K562 (cell line): Measurements from ENCODE around the gene SIGLEC6. TPM values are rescaled to one million over a fixed set of nuclear protein-coding genes. Genes with fewer than 3 reads are reported as not detected.

ENCODE experiments used
- ARHGAP35 ChIP-seq: fragments of 450-650 bp; IDR thresholded peaks from 2 replicates; pipeline ENCODE4 v1.6.1; 2018; ENCODE audit not compliant: partially characterized antibody
- BCL6 ChIP-seq: fragments of 250-450 bp; sonication (Bioruptor Pico); IDR thresholded peaks from 2 replicates; pipeline ENCODE4 v1.4.0; 2020
- CREB1 ChIP-seq, 2 experiments: sonication (generic) in 1 of 2; formaldehyde crosslinking in 1 of 2; IDR thresholded peaks; 2 replicates each; pipeline versions ENCODE4 v1.6.1 to v1.8.0; 2012 to 2022; ENCODE audit warnings: inconsistent platforms in 1 of 2, mild to moderate bottlenecking in 1 of 2, missing genetic modification reagents in 1 of 2, moderate library complexity in 1 of 2
- EHMT2 ChIP-seq: fragments of 450-650 bp; IDR thresholded peaks from 2 replicates; pipeline ENCODE4 v1.6.1; 2018; ENCODE audit warnings: antibody characterized with exemption
- ELK3 ChIP-seq: fragments of 450-650 bp; formaldehyde crosslinking; IDR thresholded peaks from 2 replicates; pipeline ENCODE4 v1.4.0; 2020; ENCODE audit warnings: mild to moderate bottlenecking
- FOXA3 ChIP-seq, 2 experiments: fragments of 450-650 bp in 1 of 2; sonication (generic) in 1 of 2; formaldehyde crosslinking; IDR thresholded peaks in 1 of 2; conservative IDR thresholded peaks in 1 of 2; 2 replicates each; pipeline versions ENCODE4 v1.4.0 to v1.8.0; 2020 to 2022; ENCODE audit warnings: mild to moderate bottlenecking in 2 of 2, missing genetic modification reagents in 1 of 2
- FOXJ2 ChIP-seq: fragments of 200-800 bp; sonication (Bioruptor generic); IDR thresholded peaks from 2 replicates; pipeline ENCODE4 v1.6.1; 2016; ENCODE audit warnings: missing genetic modification characterization, missing compliant biosample characterization
- FOXP1 ChIP-seq: sonication (generic); formaldehyde crosslinking; IDR thresholded peaks from 2 replicates; pipeline ENCODE4 v1.8.0; 2022; ENCODE audit warnings: mild to moderate bottlenecking, missing genetic modification reagents
- HNRNPH1 ChIP-seq: fragments of 200-400 bp; formaldehyde crosslinking; optimal IDR thresholded peaks from 2 replicates; pipeline ENCODE3; 2017; ENCODE audit warnings: low read depth, mild to moderate bottlenecking, low read length, moderate library complexity
- KAT7 ChIP-seq: sonication (generic); formaldehyde crosslinking; IDR thresholded peaks from 2 replicates; pipeline ENCODE4 v1.8.0; 2022; ENCODE audit warnings: missing genetic modification reagents, mild to moderate bottlenecking, borderline replicate concordance
- MTA1 ChIP-seq: fragments of 450-650 bp; IDR thresholded peaks from 2 replicates; pipeline ENCODE4 v1.6.1; 2017; ENCODE audit warnings: borderline replicate concordance
- NCOA4 ChIP-seq: fragments of 450-650 bp; IDR thresholded peaks from 2 replicates; pipeline ENCODE4 v1.6.1; 2018; ENCODE audit warnings: mild to moderate bottlenecking; ENCODE audit not compliant: partially characterized antibody
- NFYB ChIP-seq: IDR thresholded peaks from 2 replicates; pipeline ENCODE4 v1.6.1; 2011; ENCODE audit warnings: mild to moderate bottlenecking, moderate library complexity; ENCODE audit not compliant: insufficient read length; ENCODE audit errors: extremely low read depth
- PCBP1 ChIP-seq: fragments of 200-400 bp; formaldehyde crosslinking; IDR thresholded peaks from 2 replicates; pipeline ENCODE4 v1.6.1; 2018; ENCODE audit warnings: mild to moderate bottlenecking, low read depth, low read length; ENCODE audit not compliant: poor library complexity, severe bottlenecking
- PML ChIP-seq: IDR thresholded peaks from 2 replicates; pipeline ENCODE4 v1.6.1; 2012; ENCODE audit warnings: low read length, inconsistent platforms
- STAT5A ChIP-seq: IDR thresholded peaks from 2 replicates; pipeline ENCODE4 v1.6.1; 2012; ENCODE audit warnings: low read length, inconsistent platforms, borderline replicate concordance
- THRB ChIP-seq: fragments of 450-650 bp; formaldehyde crosslinking; conservative IDR thresholded peaks from 2 replicates; pipeline ENCODE4 v1.4.0; 2022; ENCODE audit warnings: mild to moderate bottlenecking, missing genetic modification characterization
- ZHX1 ChIP-seq: fragments of 150-350 bp; conservative IDR thresholded peaks from 2 replicates; pipeline ENCODE4 v1.6.1; 2014; ENCODE audit warnings: low read length
- ZKSCAN1 ChIP-seq: fragments of 150-350 bp; IDR thresholded peaks from 2 replicates; pipeline ENCODE4 v1.6.1; 2016; ENCODE audit warnings: low read depth, low read length
- ZNF23 ChIP-seq: fragments of 250-450 bp; sonication (Bioruptor Pico); IDR thresholded peaks from 2 replicates; pipeline ENCODE4 v1.4.0; 2020; ENCODE audit warnings: mild to moderate bottlenecking
- ZNF449 ChIP-seq: fragments of 250-450 bp; sonication (Bioruptor Pico); IDR thresholded peaks from 2 replicates; pipeline ENCODE4 v1.8.0; 2022; ENCODE audit warnings: moderate library complexity, mild to moderate bottlenecking, inconsistent platforms
- ZNF830 ChIP-seq: fragments of 250-450 bp; sonication (Bioruptor Pico); IDR thresholded peaks from 2 replicates; pipeline ENCODE4 v1.5.0; 2021; ENCODE audit warnings: mild to moderate bottlenecking
- polyA plus RNA-seq, 8 experiments: library from polyadenylated mRNA; depleted of rRNA in 4 of 8; stranded (reverse) in 5 of 8; unstranded in 3 of 8; fragments of >200 nt; fragmentation: Nextera tagmentation in 2 of 8; fragmentation: Illumina TruSeq in 1 of 8; extraction: Ambion mirVana in 2 of 8; extraction: Trizol in 1 of 8; gene quantifications; 2 replicates each; pipeline versions ENCODE4 v1.2.1 to v1.2.3, GENCODE V29; 2011 to 2014; ENCODE audit warnings: inconsistent platforms in 1 of 8, missing spikeins in 1 of 8
- total RNA-seq, 7 experiments: library from RNA; depleted of rRNA in 6 of 7; stranded (reverse); fragments of >200 nt in 6 of 7; fragmentation: Illumina TruSeq in 2 of 7; extraction: Trizol in 2 of 7; gene quantifications; 2 replicates each; pipeline versions ENCODE4 v1.2.1 to v1.2.3, GENCODE V29; 2011 to 2021; ENCODE audit warnings: low replicate concordance in 1 of 7

Gene SIGLEC6
- total and polyA plus RNA-seq, 9 of the 15 experiments (the other 6 are each of a cell fraction or from before 2014, with no cell fraction given): 0.03 to 17.5 (median 0.71) TPM

- TF ChIP-seq ZHX1: no peak
- no peak; the same call in 1 of the 2 replicates for TF ChIP-seq ZNF449
- TF ChIP-seq PML: peak; percentile 98
- no peak; the same call in 1 of the 2 replicates for TF ChIP-seq EHMT2
- no peak for TF ChIP-seq FOXA3 (CRISPR knock-in tag; conservative IDR thresholded peaks at IDR 0.05 in 1 of 2, IDR thresholded peaks at IDR 0.05 in 1 of 2)
- TF ChIP-seq CREB1 (IDR thresholded peaks at IDR 0.05): no peak; the same call in 1 of the 2 replicates
- no peak for TF ChIP-seq CREB1 (CRISPR knock-in tag; IDR thresholded peaks at IDR 0.05)
- TF ChIP-seq MTA1: peak; percentile 69; the same call in 1 of the 2 replicates
- no peak for TF ChIP-seq FOXP1
- no peak for TF ChIP-seq BCL6
- no peak for TF ChIP-seq ZNF830 (CRISPR knock-in tag)
- no peak for TF ChIP-seq KAT7 (CRISPR knock-in tag)
- TF ChIP-seq NCOA4: no peak
- TF ChIP-seq FOXJ2 (tag): no peak
- TF ChIP-seq ZNF23 (CRISPR knock-in tag): no peak
- TF ChIP-seq STAT5A: peak; percentile 96
- TF ChIP-seq HNRNPH1: no peak
- TF ChIP-seq NFYB: peak; percentile 14
- no peak for TF ChIP-seq PCBP1
- TF ChIP-seq THRB (CRISPR knock-in tag): no peak
- TF ChIP-seq ZKSCAN1: peak; percentile 22; the same call in 1 of the 2 replicates
- no peak for TF ChIP-seq ELK3 (CRISPR knock-in tag)
- no peak for TF ChIP-seq ARHGAP35
Observed at GRCh38 chr19:51508059-51508733, 23.3 kb downstream of the SIGLEC6 start (continued).
